ENCODE results near the gene TRAF1. TPM values are rescaled to one million over a fixed set of nuclear protein-coding genes. Genes with fewer than 3 reads are reported as not detected.

The TRAF1 gene
- total RNA-seq, 4 donors from 2014 or later = 3.5 to 12.2 (median 7.5) TPM

- no peak for DNase-seq (ENCODE audit: low spot score in 2 of 2)
- peaks cover 19% of the 10 kb centered on the region for H3K4me1 ChIP-seq
- H3K27me3 ChIP-seq = no peaks in the 10 kb centered on the region
- TF ChIP-seq POLR2AphosphoS5 (IDR thresholded peaks at IDR 0.05) (no peak), CTCF (IDR thresholded peaks at IDR 0.05) (no peak), EP300 (IDR thresholded peaks at IDR 0.05) (no peak), POLR2A (IDR thresholded peaks at IDR 0.05) (no peak)
- no peak overlapping the region for H3K4me3 ChIP-seq
- WGBS = 88% methylated on average over 1 of the region's 1 CpG
- peak overlapping the region; percentile 4 for H3K27ac ChIP-seq
- no peaks in the 10 kb centered on the region for H3K36me3 ChIP-seq
- H3K9me3 ChIP-seq = no peaks in the 10 kb centered on the region
Observed at GRCh38 chr9:120889606-120890271, 36.9 kb downstream of the TRAF1 start.

- Histone ChIP-seq H3K4me3 (no peak overlapping the region), H3K27ac (no peak overlapping the region), H3K9me3 (no peaks in the 10 kb centered on the region), H3K4me1 (peaks cover 8% of the 10 kb centered on the region), H3K36me3 (no peaks in the 10 kb centered on the region), H3K27me3 (no peaks in the 10 kb centered on the region)
- no peak for DNase-seq (ENCODE audit: low spot score in 2 of 2)
- no peak for TF ChIP-seq POLR2A (IDR thresholded peaks at IDR 0.05)
- no peak for TF ChIP-seq POLR2AphosphoS5 (IDR thresholded peaks at IDR 0.05)
- no peak for TF ChIP-seq CTCF (IDR thresholded peaks at IDR 0.05)
- TF ChIP-seq EP300 (IDR thresholded peaks at IDR 0.05) = no peak
Observed at GRCh38 chr9:120888626-120889025, 38.0 kb downstream of the TRAF1 start.

- H3K4me3 ChIP-seq = no peak overlapping the region
- H3K36me3 ChIP-seq = no peaks in the 10 kb centered on the region
- H3K9me3 ChIP-seq = no peaks in the 10 kb centered on the region
- TF ChIP-seq CTCF (IDR thresholded peaks at IDR 0.05) (no peak), POLR2A (IDR thresholded peaks at IDR 0.05) (no peak), EP300 (IDR thresholded peaks at IDR 0.05) (no peak), POLR2AphosphoS5 (IDR thresholded peaks at IDR 0.05) (no peak)
- DNase-seq (ENCODE audit: low spot score in 2 of 2) = no peak
- peaks cover 7% of the 10 kb centered on the region for H3K4me1 ChIP-seq
- 73% methylated on average over 8 of the region's 8 CpGs for WGBS
- no peak overlapping the region for H3K27ac ChIP-seq
- H3K27me3 ChIP-seq = no peaks in the 10 kb centered on the region
Observed at GRCh38 chr9:120886490-120886967, 40.1 kb downstream of the TRAF1 start.

- TF ChIP-seq CTCF (IDR thresholded peaks at IDR 0.05) (no peak), EP300 (IDR thresholded peaks at IDR 0.05) (no peak), POLR2AphosphoS5 (IDR thresholded peaks at IDR 0.05) (no peak), POLR2A (IDR thresholded peaks at IDR 0.05) (no peak)
Observed at GRCh38 chr9:120885958-120886357, 40.6 kb downstream of the TRAF1 start.

GRCh38 chr9:120885457-120885856, 41.1 kb downstream of the TRAF1 start:
- no peak for TF ChIP-seq CTCF (IDR thresholded peaks at IDR 0.05)
- TF ChIP-seq EP300 (IDR thresholded peaks at IDR 0.05) = no peak
- no peak for TF ChIP-seq POLR2A (IDR thresholded peaks at IDR 0.05)
- no peak for TF ChIP-seq POLR2AphosphoS5 (IDR thresholded peaks at IDR 0.05)
- H3K36me3 ChIP-seq = no peaks in the 10 kb centered on the region
- no peaks in the 10 kb centered on the region for H3K27me3 ChIP-seq
- no peak overlapping the region for H3K4me3 ChIP-seq
- DNase-seq (ENCODE audit: low spot score in 2 of 2) = no peak
- no peak overlapping the region for H3K27ac ChIP-seq
- WGBS = 51% methylated on average over 3 of the region's 3 CpGs
- H3K9me3 ChIP-seq = no peaks in the 10 kb centered on the region
- H3K4me1 ChIP-seq = peaks cover 7% of the 10 kb centered on the region

More at GRCh38 chr9:120885958-120886357, 40.6 kb downstream of the TRAF1 start:
- Histone ChIP-seq H3K36me3 (no peaks in the 10 kb centered on the region), H3K4me1 (peaks cover 7% of the 10 kb centered on the region), H3K27ac (no peak overlapping the region), H3K27me3 (no peaks in the 10 kb centered on the region), H3K4me3 (no peak overlapping the region), H3K9me3 (no peaks in the 10 kb centered on the region)
- DNase-seq (ENCODE audit: low spot score in 2 of 2) = no peak
- WGBS = 32% methylated on average over 4 of the region's 5 CpGs

Data from suprapubic skin (tissue), 4 donors.